Bronchial epithelial cell (primary cell): ENCODE data around the gene CASQ2. TPM values are rescaled to one million over a fixed set of nuclear protein-coding genes. Genes with fewer than 3 reads are reported as not detected.
A peak's percentile ranks its signal among the peaks of the same experiment; 100 is the strongest.

Experiments used
- DNase-seq: peaks from one replicate; pipeline ENCODE4 v3.0.0-alpha.2; 2010; ENCODE audit warnings: low read depth
- FAIRE-seq: peaks from 2 replicates; lab custom pipeline; 2011; peaks lifted over from hg19 to GRCh38; lab: Jason Lieb, UNC
- H3K27me3 ChIP-seq: 2 replicates; pipeline ENCODE4 v1.5.1; 2011; ENCODE audit warnings: low read length; ENCODE audit not compliant: control insufficient read depth, insufficient read depth
- H3K36me3 ChIP-seq: 2 replicates; pipeline ENCODE4 v1.5.1; 2011; ENCODE audit warnings: low read length; ENCODE audit not compliant: control insufficient read depth, insufficient read depth
- H3K4me3 ChIP-seq: 2 replicates; pipeline ENCODE4 v1.5.1; 2011; ENCODE audit warnings: mild to moderate bottlenecking, low read depth, low read length, control low read depth
- CTCF ChIP-seq: IDR thresholded peaks from 2 replicates; pipeline ENCODE4 v1.5.1; 2011; ENCODE audit warnings: mild to moderate bottlenecking, moderate library complexity, low read length, control low read depth, inconsistent platforms; ENCODE audit not compliant: insufficient read depth, severe bottlenecking
- total RNA-seq: library from RNA; depleted of rRNA; stranded (reverse); fragments of >200 nt; gene quantifications from 2 replicates; pipeline ENCODE4 v1.2.1, GENCODE V29; 2014

CASQ2 gene
- total RNA-seq, 1 donor from 2014 or later = not detected

- no peak for TF ChIP-seq CTCF
- DNase-seq (peak; percentile 92), FAIRE-seq (no peak)
- Histone ChIP-seq H3K27me3 (no peaks in the 10 kb centered on the region), H3K4me3 (no peak overlapping the region), H3K36me3 (peaks cover 4% of the 10 kb centered on the region)
Measured at GRCh38 chr1:115669002-115669673, 99.4 kb downstream of the CASQ2 start.

- no peak for TF ChIP-seq CTCF
- FAIRE-seq (no peak), DNase-seq (peak; percentile 44)
- no peak overlapping the region for H3K4me3 ChIP-seq
- peaks cover 8% of the 10 kb centered on the region for H3K36me3 ChIP-seq
- H3K27me3 ChIP-seq = no peaks in the 10 kb centered on the region
Measured at GRCh38 chr1:115668579-115668978, 99.9 kb downstream of the CASQ2 start.

GRCh38 chr1:115666702-115667101 lies 101.8 kb downstream of the CASQ2 start:
- Histone ChIP-seq H3K27me3 (no peaks in the 10 kb centered on the region), H3K4me3 (no peak overlapping the region), H3K36me3 (peaks cover 9% of the 10 kb centered on the region)
- no peak for TF ChIP-seq CTCF
- FAIRE-seq (no peak), DNase-seq (no peak)

GRCh38 chr1:115666206-115666605 lies 102.3 kb downstream of the CASQ2 start:
- no peak for TF ChIP-seq CTCF
- DNase-seq (no peak), FAIRE-seq (no peak)
- no peak overlapping the region for H3K4me3 ChIP-seq
- no peaks in the 10 kb centered on the region for H3K27me3 ChIP-seq
- H3K36me3 ChIP-seq = peaks cover 9% of the 10 kb centered on the region

- peak; percentile 50 for DNase-seq
- H3K36me3 ChIP-seq = peaks cover 9% of the 10 kb centered on the region
- no peak for TF ChIP-seq CTCF
- no peak overlapping the region for H3K4me3 ChIP-seq
- no peaks in the 10 kb centered on the region for H3K27me3 ChIP-seq
- no peak for FAIRE-seq
Measured at GRCh38 chr1:115665319-115666096, 103.0 kb downstream of the CASQ2 start.
